ENCODE data around the gene CLN5. TPM values are rescaled to one million over a fixed set of nuclear protein-coding genes. Genes with fewer than 3 reads are reported as not detected.

The CLN5 gene
- total RNA-seq, 1 donor from 2014 or later, result 15.0 TPM

DNA sequence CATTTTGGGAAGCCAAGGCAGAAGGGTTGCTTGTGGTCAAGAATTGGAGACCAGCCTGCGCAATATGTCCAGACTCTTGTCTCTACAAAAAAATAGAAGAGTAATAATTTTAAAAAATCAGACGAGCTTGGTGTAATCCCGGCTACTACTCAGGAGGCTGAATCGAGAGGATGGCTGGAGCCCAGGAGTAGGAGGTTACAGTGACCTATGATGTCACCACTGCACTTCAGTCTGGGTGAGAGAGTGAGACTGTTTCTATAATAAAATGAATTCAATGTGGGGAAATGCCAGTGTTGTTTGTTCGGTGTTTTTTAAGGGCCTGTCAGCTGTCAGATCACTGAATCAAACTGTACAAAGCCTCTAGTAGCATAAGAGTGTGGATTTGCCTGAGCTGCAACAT lies 36.3 kb downstream of the CLN5 start:
- no peaks in the 10 kb centered on the region for H3K27me3 ChIP-seq (ENCODE audit: low read depth)
- DNase-seq, result no peak
- TF ChIP-seq CTCF (IDR thresholded peaks at IDR 0.05; ENCODE audit: borderline replicate concordance), result no peak
- peaks cover 50% of the 10 kb centered on the region for H3K4me1 ChIP-seq
- H3K9me3 ChIP-seq (replicated peaks), result no peaks in the 10 kb centered on the region
- peak overlapping the region; percentile 97 for H3K4me3 ChIP-seq
- H3K27ac ChIP-seq (replicated peaks), result peak overlapping the region; percentile 100
- intact Hi-C loops (cut with micrococcal nuclease), result no loop called here
- no peaks in the 10 kb centered on the region for H3K36me3 ChIP-seq

GRCh38 chr13:77029436-77029835 lies 37.6 kb downstream of the CLN5 start:
- no peaks in the 10 kb centered on the region for H3K9me3 ChIP-seq (replicated peaks)
- H3K27me3 ChIP-seq (ENCODE audit: low read depth), result no peaks in the 10 kb centered on the region
- no peak overlapping the region for H3K27ac ChIP-seq (replicated peaks)
- intact Hi-C loops (cut with micrococcal nuclease), result no loop called here
- H3K4me1 ChIP-seq, result peaks cover 37% of the 10 kb centered on the region
- no peaks in the 10 kb centered on the region for H3K36me3 ChIP-seq
- no peak overlapping the region for H3K4me3 ChIP-seq
- no peak for TF ChIP-seq CTCF (IDR thresholded peaks at IDR 0.05; ENCODE audit: borderline replicate concordance)
- no peak for DNase-seq

DNA sequence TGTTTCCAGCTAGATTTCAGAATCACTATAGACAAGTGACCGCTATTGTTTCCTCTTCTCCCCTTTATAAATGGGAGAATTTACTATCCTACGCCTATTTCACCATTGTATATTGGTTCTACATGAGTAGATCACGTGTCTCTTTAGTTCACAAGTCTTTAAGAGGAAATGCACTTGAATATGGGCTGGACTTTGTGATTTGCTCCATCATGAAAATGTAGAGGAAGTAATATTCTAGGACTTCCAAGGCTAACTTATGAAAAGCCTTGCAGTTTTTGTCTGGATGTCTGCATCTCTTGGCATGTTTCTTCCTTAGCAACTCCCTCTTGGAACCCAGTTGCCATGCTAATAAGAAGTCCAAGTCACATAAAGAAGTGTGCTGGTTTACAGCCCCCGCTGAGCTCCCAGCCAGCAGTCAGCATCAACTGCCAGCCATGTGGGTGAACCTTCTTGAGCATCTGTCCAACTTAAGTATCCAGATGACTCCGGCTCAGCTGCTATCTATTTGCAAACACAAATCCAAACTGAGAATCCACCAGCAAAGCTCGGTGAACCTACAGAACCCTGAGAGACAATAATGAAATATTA lies 39.9 kb downstream of the CLN5 start:
- no peak overlapping the region for H3K27ac ChIP-seq (replicated peaks)
- peaks cover 24% of the 10 kb centered on the region for H3K4me1 ChIP-seq
- no peaks in the 10 kb centered on the region for H3K27me3 ChIP-seq (ENCODE audit: low read depth)
- H3K9me3 ChIP-seq (replicated peaks), result no peaks in the 10 kb centered on the region
- intact Hi-C loops (cut with micrococcal nuclease), result no loop called here
- no peak overlapping the region for H3K4me3 ChIP-seq
- H3K36me3 ChIP-seq, result no peaks in the 10 kb centered on the region
- no peak for DNase-seq
- no peak for TF ChIP-seq CTCF (IDR thresholded peaks at IDR 0.05; ENCODE audit: borderline replicate concordance)

DNA sequence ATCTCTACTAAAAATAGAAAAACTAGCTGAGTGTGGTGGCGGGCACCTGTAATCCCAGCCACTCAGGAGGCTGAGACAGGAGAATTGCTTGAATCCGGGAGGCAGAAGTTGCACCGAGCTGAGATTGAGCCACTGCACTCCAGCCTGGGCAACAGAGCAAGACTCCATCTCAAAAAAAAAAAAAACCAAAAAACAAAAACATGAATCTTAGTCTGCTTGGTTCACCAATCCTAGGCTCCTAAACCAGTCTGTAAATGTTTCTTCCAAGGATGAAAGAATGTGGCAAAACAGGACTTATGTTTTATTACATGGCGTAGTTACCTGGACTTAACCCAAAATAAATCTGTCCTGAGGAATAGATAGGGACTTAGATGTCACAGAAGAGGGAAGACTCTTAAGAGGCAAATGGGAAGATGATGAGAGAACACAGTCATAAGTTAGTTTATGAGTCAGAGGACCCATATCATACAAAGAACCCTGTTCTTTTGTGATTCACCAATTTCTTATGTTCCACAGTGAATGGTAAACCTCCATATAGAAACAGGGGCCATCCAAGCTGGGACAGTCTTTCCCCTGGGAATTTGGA lies 41.9 kb downstream of the CLN5 start:
- Histone ChIP-seq H3K36me3 (no peaks in the 10 kb centered on the region), H3K27ac (replicated peaks) (no peak overlapping the region), H3K27me3 (ENCODE audit: low read depth) (no peaks in the 10 kb centered on the region), H3K4me1 (peaks cover 9% of the 10 kb centered on the region), H3K4me3 (no peak overlapping the region), H3K9me3 (replicated peaks) (no peaks in the 10 kb centered on the region)
- no peak for TF ChIP-seq CTCF (IDR thresholded peaks at IDR 0.05; ENCODE audit: borderline replicate concordance)
- intact Hi-C loops (cut with micrococcal nuclease), result no loop called here
- DNase-seq, result no peak

DNA sequence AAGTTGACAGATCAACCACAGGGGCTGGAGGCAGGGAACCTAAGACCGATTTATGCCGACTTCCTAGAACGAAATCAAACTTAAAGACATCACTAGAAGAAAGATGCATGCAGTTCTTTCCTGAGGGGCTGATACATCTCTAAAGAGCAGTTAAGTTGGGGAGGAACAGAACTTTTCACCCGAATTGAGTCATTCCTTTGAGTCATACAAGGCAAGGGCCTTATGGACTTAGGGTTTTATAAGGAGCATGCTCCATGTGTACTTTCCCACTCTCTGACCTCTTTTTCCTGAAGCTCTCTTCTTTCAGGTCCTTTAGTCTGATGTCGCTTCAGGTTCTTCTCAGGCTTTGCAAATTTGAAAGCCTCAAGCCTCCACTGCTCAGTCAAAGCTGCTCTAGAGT lies 43.0 kb downstream of the CLN5 start:
- H3K9me3 ChIP-seq (replicated peaks), result no peaks in the 10 kb centered on the region
- no peaks in the 10 kb centered on the region for H3K36me3 ChIP-seq
- H3K27ac ChIP-seq (replicated peaks), result no peak overlapping the region
- peaks cover 9% of the 10 kb centered on the region for H3K4me1 ChIP-seq
- no peak for DNase-seq
- H3K27me3 ChIP-seq (ENCODE audit: low read depth), result no peaks in the 10 kb centered on the region
- H3K4me3 ChIP-seq, result no peak overlapping the region
- no peak for TF ChIP-seq CTCF (IDR thresholded peaks at IDR 0.05; ENCODE audit: borderline replicate concordance)
- intact Hi-C loops (cut with micrococcal nuclease), result no loop called here
